HepG2 (cell line): ENCODE data around the gene SOCS1. TPM values are rescaled to one million over a fixed set of nuclear protein-coding genes. Genes with fewer than 3 reads are reported as not detected.
A peak's percentile ranks its signal among the peaks of the same experiment; 100 is the strongest.

Experiments used
- BCL6 ChIP-seq: IDR thresholded peaks from 2 replicates; pipeline ENCODE4 v1.6.1; 2016; ENCODE audit warnings: missing genetic modification reagents, missing compliant biosample characterization
- FOSL1 ChIP-seq: sonication (generic); formaldehyde crosslinking; IDR thresholded peaks from 2 replicates; pipeline ENCODE4 v1.9.0; 2021; ENCODE audit warnings: missing genetic modification reagents, borderline replicate concordance
- HDAC6 ChIP-seq: fragments of 200-600 bp; sonication (generic); IDR thresholded peaks from 2 replicates; pipeline ENCODE4 v1.7.0; 2017; ENCODE audit warnings: mild to moderate bottlenecking, antibody characterized with exemption, low read length, low read depth
- IKZF1 ChIP-seq: fragments of 450-650 bp; IDR thresholded peaks from 2 replicates; pipeline ENCODE4 v1.7.1; 2016
- JARID2 ChIP-seq: sonication (generic); formaldehyde crosslinking; IDR thresholded peaks from 2 replicates; pipeline ENCODE4 v1.8.1; 2023; ENCODE audit warnings: missing genetic modification reagents, inconsistent platforms; ENCODE audit not compliant: insufficient replicate concordance
- KMT2A ChIP-seq: sonication (generic); formaldehyde crosslinking; IDR thresholded peaks from 2 replicates; pipeline ENCODE4 v1.4.0; 2020; ENCODE audit warnings: missing genetic modification reagents
- MYC ChIP-seq: sonication (generic); formaldehyde crosslinking; IDR thresholded peaks from 2 replicates; pipeline ENCODE4 v1.9.0; 2021; ENCODE audit warnings: missing genetic modification reagents, borderline replicate concordance
- TP53 ChIP-seq: sonication (generic); formaldehyde crosslinking; conservative IDR thresholded peaks from 2 replicates; pipeline ENCODE4 v1.4.0; 2020; ENCODE audit warnings: missing genetic modification reagents
- ZNF256 ChIP-seq: sonication (generic); formaldehyde crosslinking; conservative IDR thresholded peaks from 2 replicates; pipeline ENCODE4 v1.4.0; 2020; ENCODE audit warnings: missing genetic modification reagents
- ZNF33A ChIP-seq: sonication (generic); formaldehyde crosslinking; IDR thresholded peaks from 2 replicates; pipeline ENCODE4 v1.5.1; 2020; ENCODE audit warnings: missing genetic modification reagents, mild to moderate bottlenecking, moderate library complexity, borderline replicate concordance
- ZNF496 ChIP-seq: sonication (generic); formaldehyde crosslinking; IDR thresholded peaks from 2 replicates; pipeline ENCODE4 v1.8.1; 2023; ENCODE audit warnings: mild to moderate bottlenecking, moderate library complexity, missing genetic modification reagents; ENCODE audit not compliant: insufficient replicate concordance
- ZNF556 ChIP-seq: sonication (generic); formaldehyde crosslinking; IDR thresholded peaks from 2 replicates; pipeline ENCODE4 v1.4.0; 2020; ENCODE audit warnings: mild to moderate bottlenecking, missing genetic modification reagents, borderline replicate concordance
- ZNF841 ChIP-seq: sonication (generic); formaldehyde crosslinking; IDR thresholded peaks from 2 replicates; pipeline ENCODE4 v1.8.1; 2023; ENCODE audit warnings: missing genetic modification reagents, borderline replicate concordance
- polyA plus RNA-seq, 8 experiments: library from polyadenylated mRNA; depleted of rRNA in 3 of 8; stranded (reverse) in 7 of 8; unstranded in 1 of 8; fragments of >200 nt; fragmentation: Illumina TruSeq in 4 of 8; extraction: Trizol in 4 of 8; gene quantifications; 2 replicates each; pipeline versions ENCODE4 v1.2.1 to v1.2.3, GENCODE V29; 2011 to 2016; ENCODE audit warnings: low read depth in 4 of 8, missing spikeins in 1 of 8, mixed read lengths in 1 of 8; ENCODE audit not compliant: insufficient read depth in 1 of 8
- total RNA-seq, 5 experiments: library from RNA; depleted of rRNA; stranded (reverse); fragments of >200 nt; fragmentation: Illumina TruSeq; extraction: Trizol; gene quantifications; 2 replicates each; pipeline ENCODE4 v1.2.3, GENCODE V29; 2016; ENCODE audit warnings: low read depth in 1 of 5
- TF ChIP-seq, protein P1 (sequence below): sonication (generic); formaldehyde crosslinking; IDR thresholded peaks from 2 replicates; pipeline ENCODE4 v1.4.0; 2020; ENCODE audit warnings: missing genetic modification reagents, borderline replicate concordance
- TF ChIP-seq, protein P2 (sequence below): sonication (generic); formaldehyde crosslinking; IDR thresholded peaks from 2 replicates; pipeline ENCODE4 v1.5.0; 2020; ENCODE audit warnings: mild to moderate bottlenecking, missing genetic modification reagents, moderate library complexity
- TF ChIP-seq, protein P3 (sequence below): sonication (generic); formaldehyde crosslinking; IDR thresholded peaks from 2 replicates; pipeline ENCODE4 v1.8.1; 2023; ENCODE audit warnings: mild to moderate bottlenecking, missing genetic modification reagents
- TF ChIP-seq, protein P4 (sequence below): sonication (generic); formaldehyde crosslinking; conservative IDR thresholded peaks from 2 replicates; pipeline ENCODE4 v1.4.0; 2020; ENCODE audit warnings: missing genetic modification reagents

Gene SOCS1
- total and polyA plus RNA-seq, 2 of the 13 experiments (the other 11 are each of a cell fraction or from before 2014, with no cell fraction given): 5.3 to 6.3 TPM

DNA sequence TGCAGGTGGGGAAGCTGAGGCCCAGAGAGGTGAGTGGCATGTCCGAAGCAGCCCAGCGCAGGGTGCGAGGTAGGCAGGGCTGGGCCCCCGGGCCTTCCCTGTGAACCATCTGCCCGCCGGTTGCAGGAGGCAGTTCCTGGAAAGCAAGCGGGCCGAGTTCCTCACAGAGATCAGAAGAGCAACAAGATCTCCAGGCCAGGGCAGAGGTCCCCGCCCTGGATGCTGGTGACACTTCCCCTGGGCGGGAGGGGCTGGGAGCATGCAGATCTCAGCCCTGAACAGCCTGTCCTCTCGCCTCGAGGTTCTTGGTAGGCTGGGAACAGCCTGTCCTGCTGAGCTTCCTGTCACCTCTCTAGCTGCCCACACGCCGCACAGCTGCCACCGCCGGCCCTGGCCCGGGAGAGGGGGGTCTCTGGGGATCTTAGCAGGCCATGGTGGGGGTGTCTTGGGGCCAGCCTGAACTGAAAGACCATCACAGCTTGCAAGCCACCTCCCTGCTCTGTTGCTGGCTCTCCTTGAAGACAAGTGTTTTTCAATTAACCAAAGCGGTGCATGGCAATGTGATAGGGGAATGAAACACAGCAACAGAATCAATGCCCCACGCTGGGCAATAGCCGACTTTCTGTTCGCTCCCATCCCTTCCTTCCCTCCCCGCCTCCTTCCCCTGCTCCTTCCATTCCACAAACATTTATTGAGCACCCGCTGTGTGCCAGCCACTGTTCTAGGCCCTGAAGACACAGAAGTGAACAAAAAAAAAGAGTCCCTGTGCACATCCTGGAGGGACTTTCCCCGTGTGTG lies 31.7 kb downstream of the SOCS1 start (continued):
- TF ChIP-seq, protein P1, sequence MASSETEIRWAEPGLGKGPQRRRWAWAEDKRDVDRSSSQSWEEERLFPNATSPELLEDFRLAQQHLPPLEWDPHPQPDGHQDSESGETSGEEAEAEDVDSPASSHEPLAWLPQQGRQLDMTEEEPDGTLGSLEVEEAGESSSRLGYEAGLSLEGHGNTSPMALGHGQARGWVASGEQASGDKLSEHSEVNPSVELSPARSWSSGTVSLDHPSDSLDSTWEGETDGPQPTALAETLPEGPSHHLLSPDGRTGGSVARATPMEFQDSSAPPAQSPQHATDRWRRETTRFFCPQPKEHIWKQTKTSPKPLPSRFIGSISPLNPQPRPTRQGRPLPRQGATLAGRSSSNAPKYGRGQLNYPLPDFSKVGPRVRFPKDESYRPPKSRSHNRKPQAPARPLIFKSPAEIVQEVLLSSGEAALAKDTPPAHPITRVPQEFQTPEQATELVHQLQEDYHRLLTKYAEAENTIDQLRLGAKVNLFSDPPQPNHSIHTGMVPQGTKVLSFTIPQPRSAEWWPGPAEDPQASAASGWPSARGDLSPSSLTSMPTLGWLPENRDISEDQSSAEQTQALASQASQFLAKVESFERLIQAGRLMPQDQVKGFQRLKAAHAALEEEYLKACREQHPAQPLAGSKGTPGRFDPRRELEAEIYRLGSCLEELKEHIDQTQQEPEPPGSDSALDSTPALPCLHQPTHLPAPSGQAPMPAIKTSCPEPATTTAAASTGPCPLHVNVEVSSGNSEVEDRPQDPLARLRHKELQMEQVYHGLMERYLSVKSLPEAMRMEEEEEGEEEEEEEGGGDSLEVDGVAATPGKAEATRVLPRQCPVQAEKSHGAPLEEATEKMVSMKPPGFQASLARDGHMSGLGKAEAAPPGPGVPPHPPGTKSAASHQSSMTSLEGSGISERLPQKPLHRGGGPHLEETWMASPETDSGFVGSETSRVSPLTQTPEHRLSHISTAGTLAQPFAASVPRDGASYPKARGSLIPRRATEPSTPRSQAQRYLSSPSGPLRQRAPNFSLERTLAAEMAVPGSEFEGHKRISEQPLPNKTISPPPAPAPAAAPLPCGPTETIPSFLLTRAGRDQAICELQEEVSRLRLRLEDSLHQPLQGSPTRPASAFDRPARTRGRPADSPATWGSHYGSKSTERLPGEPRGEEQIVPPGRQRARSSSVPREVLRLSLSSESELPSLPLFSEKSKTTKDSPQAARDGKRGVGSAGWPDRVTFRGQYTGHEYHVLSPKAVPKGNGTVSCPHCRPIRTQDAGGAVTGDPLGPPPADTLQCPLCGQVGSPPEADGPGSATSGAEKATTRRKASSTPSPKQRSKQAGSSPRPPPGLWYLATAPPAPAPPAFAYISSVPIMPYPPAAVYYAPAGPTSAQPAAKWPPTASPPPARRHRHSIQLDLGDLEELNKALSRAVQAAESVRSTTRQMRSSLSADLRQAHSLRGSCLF: no peak
- TF ChIP-seq ZNF496 (CRISPR knock-in tag) (no peak), TP53 (0 out of 2 replicates have a peak, but pooled peaks have one; percentile 37), IKZF1 (no peak), FOSL1 (CRISPR knock-in tag) (no peak), KMT2A (no peak), ZNF841 (CRISPR knock-in tag) (no peak), HDAC6 (no peak), BCL6 (CRISPR knock-in tag) (peak; percentile 100), MYC (CRISPR knock-in tag) (peak; percentile 81), JARID2 (CRISPR knock-in tag) (no peak), ZNF256 (CRISPR knock-in tag) (peak; percentile 80; the same call in 1 of the 2 replicates), ZNF33A (CRISPR knock-in tag) (no peak), ZNF556 (CRISPR knock-in tag) (no peak; the same call in 1 of the 2 replicates)
- TF ChIP-seq, protein P2, sequence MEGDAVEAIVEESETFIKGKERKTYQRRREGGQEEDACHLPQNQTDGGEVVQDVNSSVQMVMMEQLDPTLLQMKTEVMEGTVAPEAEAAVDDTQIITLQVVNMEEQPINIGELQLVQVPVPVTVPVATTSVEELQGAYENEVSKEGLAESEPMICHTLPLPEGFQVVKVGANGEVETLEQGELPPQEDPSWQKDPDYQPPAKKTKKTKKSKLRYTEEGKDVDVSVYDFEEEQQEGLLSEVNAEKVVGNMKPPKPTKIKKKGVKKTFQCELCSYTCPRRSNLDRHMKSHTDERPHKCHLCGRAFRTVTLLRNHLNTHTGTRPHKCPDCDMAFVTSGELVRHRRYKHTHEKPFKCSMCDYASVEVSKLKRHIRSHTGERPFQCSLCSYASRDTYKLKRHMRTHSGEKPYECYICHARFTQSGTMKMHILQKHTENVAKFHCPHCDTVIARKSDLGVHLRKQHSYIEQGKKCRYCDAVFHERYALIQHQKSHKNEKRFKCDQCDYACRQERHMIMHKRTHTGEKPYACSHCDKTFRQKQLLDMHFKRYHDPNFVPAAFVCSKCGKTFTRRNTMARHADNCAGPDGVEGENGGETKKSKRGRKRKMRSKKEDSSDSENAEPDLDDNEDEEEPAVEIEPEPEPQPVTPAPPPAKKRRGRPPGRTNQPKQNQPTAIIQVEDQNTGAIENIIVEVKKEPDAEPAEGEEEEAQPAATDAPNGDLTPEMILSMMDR: no peak
- TF ChIP-seq, protein P3, sequence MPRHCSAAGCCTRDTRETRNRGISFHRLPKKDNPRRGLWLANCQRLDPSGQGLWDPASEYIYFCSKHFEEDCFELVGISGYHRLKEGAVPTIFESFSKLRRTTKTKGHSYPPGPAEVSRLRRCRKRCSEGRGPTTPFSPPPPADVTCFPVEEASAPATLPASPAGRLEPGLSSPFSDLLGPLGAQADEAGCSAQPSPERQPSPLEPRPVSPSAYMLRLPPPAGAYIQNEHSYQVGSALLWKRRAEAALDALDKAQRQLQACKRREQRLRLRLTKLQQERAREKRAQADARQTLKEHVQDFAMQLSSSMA (CRISPR knock-in tag): no peak
- TF ChIP-seq, protein P4, sequence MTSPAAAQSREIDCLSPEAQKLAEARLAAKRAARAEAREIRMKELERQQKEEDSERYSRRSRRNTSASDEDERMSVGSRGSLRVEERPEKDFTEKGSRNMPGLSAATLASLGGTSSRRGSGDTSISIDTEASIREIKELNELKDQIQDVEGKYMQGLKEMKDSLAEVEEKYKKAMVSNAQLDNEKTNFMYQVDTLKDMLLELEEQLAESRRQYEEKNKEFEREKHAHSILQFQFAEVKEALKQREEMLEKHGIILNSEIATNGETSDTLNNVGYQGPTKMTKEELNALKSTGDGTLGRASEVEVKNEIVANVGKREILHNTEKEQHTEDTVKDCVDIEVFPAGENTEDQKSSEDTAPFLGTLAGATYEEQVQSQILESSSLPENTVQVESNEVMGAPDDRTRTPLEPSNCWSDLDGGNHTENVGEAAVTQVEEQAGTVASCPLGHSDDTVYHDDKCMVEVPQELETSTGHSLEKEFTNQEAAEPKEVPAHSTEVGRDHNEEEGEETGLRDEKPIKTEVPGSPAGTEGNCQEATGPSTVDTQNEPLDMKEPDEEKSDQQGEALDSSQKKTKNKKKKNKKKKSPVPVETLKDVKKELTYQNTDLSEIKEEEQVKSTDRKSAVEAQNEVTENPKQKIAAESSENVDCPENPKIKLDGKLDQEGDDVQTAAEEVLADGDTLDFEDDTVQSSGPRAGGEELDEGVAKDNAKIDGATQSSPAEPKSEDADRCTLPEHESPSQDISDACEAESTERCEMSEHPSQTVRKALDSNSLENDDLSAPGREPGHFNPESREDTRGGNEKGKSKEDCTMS: no peak
